HuH-7 (cell line): ENCODE data around the gene RPS6KB1.
"Not testable (repeated sequence)": the region's sequence is repeated elsewhere in the genome, so short reads cannot be mapped to it uniquely, and the experiment has no call there.

ENCODE experiments used
- DNase-seq: peaks from one replicate; pipeline ENCODE4 v3.0.0; 2011; ENCODE audit warnings: low spot score

The RPS6KB1 gene

GRCh38 chr17:59941131-59941530 is 48.2 kb downstream of the RPS6KB1 start:
- DNase-seq = no peak

DNA sequence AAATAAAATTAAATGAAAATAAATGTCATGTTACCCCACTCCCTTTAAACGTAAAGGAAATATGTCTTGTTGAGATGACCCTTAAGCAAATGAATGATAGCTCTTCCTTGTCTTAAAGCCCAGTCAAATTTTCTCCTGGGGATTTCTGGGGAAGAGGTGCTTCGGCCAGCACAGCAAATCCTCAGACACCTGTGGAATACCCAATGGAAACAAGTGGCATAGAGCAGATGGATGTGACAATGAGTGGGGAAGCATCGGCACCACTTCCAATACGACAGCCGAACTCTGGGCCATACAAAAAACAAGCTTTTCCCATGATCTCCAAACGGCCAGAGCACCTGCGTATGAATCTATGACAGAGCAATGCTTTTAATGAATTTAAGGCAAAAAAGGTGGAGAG is 53.5 kb downstream of the RPS6KB1 start:
- DNase-seq = not testable (repeated sequence)

DNA sequence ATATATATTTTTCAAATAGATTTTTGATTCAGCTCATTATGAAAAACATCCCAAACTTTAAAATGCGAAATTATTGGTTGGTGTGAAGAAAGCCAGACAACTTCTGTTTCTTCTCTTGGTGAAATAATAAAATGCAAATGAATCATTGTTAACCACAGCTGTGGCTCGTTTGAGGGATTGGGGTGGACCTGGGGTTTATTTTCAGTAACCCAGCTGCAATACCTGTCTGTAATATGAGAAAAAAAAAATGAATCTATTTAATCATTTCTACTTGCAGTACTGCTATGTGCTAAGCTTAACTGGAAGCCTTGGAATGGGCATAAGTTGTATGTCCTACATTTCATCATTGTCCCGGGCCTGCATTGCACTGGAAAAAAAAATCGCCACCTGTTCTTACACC is 54.4 kb downstream of the RPS6KB1 start:
- DNase-seq = not testable (repeated sequence)

- DNase-seq = no peak
Measured at GRCh38 chr17:59950049-59950448, 57.1 kb downstream of the RPS6KB1 start.

DNA sequence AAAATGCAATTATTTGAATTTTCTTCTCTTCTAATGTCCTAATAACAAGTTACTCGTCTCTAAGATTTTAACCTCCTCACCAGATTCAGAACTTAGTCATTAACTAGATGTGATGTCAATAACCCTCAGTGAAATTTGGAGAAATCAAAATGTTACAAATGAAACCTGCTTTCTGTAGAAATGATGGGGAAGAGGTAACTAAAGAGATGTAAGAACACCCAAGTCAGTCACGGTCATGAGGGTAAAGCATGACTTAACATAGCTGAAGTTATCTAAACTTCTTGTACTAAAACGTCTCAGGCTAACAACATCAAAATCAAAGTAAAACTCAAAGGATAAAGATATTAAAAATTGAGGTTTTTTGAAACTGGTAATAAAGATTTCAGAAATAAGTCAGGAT is 61.9 kb downstream of the RPS6KB1 start:
- DNase-seq = no peak

- not testable (repeated sequence) for DNase-seq
Measured at GRCh38 chr17:59959574-59959973, 66.7 kb downstream of the RPS6KB1 start.

GRCh38 chr17:59962739-59963318 is 69.9 kb downstream of the RPS6KB1 start:
- no peak for DNase-seq

DNA sequence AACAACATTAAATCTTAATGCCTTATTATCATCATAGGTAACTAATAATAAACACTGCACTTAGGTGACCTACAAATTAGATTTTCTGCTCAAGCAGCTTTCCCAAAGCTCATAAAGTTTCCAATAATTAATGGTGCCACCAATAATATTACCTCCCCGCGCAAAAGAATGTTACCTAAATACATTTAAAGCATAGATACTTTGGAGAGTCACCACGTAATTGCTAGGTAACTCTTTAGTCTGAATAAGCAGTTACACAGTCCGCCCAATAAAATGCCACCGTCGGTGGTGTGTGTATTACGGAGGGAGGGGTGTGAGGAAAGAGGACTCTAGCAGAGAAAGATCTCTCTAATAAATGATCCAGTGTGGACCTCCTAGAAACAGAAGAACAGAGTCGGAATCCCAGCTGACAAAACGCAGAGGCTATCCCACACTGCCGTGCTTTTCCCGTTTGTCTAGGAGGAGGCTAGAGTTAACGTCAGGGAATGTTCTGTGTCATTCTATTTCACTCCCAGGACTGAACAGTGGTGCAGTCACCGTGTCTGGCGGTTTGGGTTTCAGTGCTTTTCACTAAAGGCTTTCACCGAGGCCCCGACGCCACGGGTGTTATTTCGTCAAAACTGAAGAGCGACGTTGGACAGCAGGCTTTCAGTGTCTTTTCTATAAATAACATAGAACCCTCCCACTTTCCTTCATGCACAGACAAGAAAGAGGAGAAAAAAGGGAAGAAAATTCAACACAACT is 71.0 kb downstream of the RPS6KB1 start:
- peak; percentile 33 for DNase-seq

GRCh38 chr17:59964482-59965328 is 71.8 kb downstream of the RPS6KB1 start, which contains the start of gene RNFT1:
Gene RNFT1, minus strand, starts transcription at chr17:59964740. Its CDS starts 77 bp downstream, at chr17:59964663.
- DNase-seq = peak; percentile 84

GRCh38 chr17:59971771-59972170 is 78.8 kb downstream of the RPS6KB1 start:
- DNase-seq = not testable (repeated sequence)

GRCh38 chr17:59972778-59973177 is 79.9 kb downstream of the RPS6KB1 start:
- no peak for DNase-seq

GRCh38 chr17:59973483-59973882 is 80.6 kb downstream of the RPS6KB1 start:
- DNase-seq = not testable (repeated sequence)

DNA sequence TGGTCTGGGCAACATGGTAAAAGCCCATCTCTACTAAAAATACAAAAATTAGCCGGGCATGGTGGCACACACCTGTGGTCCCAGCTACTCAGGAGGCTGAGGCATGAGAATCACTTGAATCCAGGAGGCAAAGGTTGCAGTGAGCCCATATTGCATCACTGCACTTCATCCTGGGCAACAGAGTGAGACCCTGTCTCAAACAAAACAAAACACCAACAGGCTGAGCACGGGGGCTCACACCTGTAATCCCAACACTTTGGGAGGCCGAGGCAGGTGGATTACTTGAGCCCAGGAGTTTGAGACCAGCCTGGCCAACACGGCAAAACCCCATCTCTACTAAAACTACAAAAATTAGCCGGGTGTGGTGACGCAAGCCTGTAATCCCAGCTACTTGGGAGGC is 82.2 kb downstream of the RPS6KB1 start:
- not testable (repeated sequence) for DNase-seq

GRCh38 chr17:59996608-59997007 is 103.7 kb downstream of the RPS6KB1 start:
- not testable (repeated sequence) for DNase-seq
